GM21529 (cell line): ENCODE measurements around the gene CDK5R2.

Experiments
- ATAC-seq: cut with Tn5 transposase; IDR thresholded peaks from one replicate; pipeline ENCODE4 v1.9.1; 2021; ENCODE audit not compliant: unreplicated experiment

The CDK5R2 gene

DNA sequence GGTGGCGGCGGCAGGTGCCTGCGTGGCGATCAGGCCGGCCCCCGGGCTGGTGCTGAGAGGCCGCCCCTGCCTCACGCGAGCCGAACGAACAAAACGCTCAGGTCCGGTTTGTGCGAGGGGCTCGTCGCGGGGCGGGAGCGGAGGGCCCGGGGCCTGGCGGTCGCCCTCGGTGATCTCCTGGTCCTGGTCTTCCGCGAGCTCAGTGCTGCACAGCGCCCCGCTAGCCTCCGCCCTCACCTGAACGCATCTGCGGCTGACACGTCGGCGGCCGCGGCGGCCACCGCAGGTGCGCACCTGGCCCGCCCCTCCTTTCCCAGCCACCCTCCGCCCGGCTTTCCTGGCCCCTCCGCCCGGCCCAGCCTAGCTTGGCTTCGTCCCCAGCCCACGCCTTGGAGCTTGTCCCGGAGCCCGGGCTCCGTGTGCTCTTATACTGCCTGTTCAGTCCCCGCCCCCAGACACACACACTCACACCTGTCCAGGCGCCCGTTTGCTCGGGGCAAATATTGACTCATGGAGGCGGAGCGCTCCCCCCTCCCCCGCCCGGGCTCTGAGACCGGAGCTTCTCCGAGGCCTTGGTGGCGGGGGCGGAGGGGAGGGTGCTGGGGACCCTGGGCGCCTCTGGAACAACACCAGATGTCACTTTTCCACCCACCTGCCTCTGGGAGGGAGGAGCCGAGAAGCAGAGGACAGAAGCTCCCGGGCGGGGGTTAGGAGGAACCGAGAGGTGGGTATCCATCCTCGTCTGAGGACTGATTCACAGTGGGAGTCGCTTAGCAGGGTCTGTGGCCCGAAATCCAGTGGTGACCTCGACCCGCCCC is 42.3 kb downstream of the CDK5R2 start:
- ATAC-seq: no peak

DNA sequence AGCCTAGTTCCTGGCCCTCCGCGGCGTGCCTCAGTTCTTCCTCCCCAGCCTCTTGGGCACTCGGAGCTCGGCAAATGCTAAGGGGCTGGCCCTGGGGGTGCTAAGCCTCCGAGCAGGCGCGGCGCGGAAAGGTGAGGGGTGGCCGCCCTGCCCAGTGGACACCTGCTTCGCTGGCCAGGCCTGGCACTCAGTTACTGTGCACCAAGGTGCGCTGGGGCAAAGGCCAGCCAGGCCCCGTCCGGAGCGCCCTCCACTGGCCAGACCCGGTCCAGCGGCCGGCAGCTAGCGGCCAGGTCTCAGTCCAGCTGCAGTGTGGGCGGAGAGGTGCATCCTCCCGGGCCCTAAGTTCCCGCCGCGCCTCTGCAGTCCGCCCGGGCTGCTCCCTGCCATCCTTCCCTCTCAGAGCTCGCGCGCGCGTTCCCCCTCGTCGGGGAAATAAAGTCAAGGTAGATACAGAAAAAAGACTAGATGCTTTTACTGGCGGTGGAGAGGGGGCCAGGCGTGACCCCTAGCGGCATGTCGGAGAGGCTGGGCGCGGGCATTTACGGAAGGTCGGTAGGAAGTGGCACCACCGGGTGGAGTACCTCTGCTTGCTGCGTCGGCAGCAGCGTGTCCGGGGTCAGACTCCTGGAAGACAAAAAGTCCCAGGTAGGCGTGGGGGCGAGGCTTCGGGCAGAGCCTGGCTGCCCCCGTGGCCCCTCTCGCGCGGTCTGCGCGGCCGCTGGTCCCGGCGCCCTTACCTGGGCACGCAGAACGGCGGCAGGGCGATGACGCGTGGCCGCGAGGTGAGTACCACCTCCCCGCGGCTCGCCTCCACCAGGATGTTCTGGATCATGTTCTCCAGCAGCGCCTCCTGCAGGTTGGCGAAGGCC is 43.2 kb downstream of the CDK5R2 start:
- no peak for ATAC-seq

DNA sequence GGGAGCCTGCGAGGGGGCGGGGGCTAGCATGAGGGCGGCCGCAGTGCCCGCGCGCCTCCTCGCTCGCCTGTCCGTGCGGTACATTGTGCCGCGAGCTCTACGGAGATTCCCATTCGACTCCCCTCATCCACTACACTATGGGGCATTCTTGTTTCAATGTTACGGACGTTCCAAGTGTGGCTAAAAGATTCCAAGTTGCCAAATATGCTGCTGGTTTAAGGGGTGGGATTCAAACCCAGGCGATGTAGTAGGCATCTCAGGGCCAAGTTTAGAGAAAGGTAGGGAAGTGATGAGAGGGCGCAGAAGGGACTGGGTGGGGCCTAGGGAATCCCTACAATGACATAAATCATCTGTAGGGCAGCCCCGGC is 43.8 kb downstream of the CDK5R2 start:
- ATAC-seq: no peak

DNA sequence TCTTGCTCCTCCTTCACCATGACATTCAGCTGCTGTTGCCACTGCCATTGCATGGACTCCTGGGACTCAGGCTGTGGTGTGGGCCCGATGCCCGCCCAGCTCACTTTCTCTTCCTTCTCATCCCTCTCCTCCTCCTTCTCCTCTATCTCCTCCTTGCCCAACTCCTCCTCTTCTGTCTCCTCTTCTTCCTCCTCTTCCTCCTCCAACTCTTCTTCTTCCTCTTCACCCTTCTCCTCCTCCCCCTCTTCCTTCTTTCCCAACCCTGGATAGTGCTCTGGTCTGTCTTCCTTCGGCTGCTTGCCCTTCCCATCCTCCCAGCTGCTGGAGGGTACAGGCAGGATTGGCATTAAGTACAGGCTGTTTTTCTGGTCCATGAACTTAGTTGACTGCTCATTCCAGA is 44.5 kb downstream of the CDK5R2 start:
- ATAC-seq: no peak

DNA sequence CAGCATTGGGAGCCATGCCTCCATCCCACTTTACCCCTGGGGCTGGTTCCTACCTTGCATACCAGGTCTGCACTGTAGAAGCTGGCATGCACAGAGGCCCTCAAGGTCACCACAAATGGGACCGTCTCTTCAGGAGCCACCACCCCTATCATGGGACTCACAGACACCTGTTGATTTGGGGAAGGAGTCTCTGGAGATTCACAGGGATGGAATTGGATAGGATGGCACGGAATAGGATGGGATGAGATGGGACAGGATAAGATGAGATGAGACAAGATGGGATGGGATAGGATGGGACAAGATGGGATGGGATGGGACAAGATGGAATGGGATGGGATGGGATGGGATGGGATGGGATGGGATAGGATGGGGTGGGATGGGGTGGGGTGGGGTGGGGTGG is 49.8 kb downstream of the CDK5R2 start:
- ATAC-seq: no peak

DNA sequence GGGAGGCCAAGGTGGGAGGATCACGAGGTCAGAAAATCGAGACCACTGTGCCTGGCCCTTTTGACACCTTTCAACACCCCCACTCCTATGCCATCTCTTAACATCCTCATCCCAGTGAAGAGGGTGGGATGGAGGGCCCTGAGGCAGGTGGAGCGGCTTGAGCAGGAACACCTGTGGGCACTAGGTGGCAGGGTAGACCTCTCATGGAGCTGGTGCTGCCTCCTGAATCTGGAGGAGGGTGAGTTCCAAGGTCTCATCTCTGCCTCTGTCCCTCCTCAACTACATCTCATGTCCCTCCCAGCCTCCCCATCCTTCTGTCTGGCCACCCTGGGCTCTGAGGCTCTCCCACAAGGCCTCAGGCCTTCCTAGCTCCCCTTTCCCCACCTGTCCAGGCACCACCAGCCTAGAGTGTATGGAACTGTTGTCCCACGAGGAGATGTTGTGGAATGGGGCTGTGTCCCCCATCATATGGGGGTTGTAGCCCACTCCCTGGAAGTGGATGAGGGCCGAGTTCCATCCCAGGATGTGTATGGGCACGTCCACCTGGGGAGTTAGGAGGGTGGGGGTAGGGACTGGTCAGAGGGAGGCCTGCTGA is 50.8 kb downstream of the CDK5R2 start:
- ATAC-seq: no peak

DNA sequence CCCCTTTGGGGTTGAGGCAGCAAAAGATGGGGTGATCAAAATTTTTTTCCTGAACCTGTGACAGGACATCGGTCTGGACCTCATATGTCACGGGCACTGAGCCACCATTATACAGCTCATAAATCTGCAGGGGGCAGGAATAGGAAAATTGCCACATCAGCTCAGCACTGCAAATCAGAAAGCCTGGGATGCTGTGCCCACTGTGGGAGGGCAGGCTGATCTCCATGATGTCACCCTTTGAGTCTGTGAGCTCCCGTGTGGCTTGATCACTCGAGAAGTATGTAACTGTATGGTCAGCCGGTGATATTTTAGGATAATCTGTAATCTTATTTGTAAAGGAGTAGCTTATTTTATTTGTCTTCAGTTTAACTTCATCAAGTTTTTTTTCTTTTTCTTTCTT is 51.4 kb downstream of the CDK5R2 start:
- ATAC-seq: no peak
